ENCODE results near the gene SYNE2.
"Not testable (repeated sequence)": the region's sequence is repeated elsewhere in the genome, so short reads cannot be mapped to it uniquely, and the experiment has no call there.

Gene SYNE2

DNA sequence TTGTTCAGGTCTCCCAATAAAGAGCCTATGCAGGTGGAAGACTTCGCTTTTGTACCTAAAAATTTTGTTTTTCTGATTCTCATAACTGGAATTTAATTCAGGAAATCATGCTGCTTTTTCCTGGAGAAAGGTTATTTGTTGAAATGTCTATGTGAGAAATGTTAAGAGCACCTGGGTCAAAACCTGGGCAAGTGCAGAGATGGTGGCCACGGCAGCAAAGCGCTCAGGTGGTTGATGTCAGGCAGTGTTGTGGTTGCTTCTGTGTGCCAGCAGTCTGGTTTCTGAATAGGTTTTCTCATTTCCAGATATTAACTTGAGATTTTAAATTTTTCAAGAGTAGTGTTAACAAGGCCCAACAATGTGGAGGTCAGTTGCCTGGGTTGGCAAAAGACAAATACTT lies 345.2 kb downstream of the SYNE2 start:
- no peak for DNase-seq

DNA sequence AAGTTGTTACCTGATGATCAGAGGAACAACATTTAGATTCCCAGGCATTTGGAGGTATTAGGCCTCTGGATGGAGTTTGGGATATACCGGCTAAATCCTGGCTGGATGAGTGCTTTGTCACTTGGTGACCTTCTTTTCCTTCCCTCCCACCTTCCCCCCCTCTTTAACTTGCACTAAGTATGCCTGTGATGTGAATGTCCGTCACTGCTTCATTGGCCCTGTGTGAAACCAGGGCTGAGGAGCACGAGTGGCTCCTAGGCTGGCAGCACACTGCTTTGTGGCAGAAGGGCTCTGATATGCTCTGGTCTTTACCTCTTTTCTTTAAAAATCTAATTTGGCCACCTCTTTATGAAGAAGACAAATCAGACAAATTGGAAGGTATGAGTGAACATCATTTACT lies 345.7 kb downstream of the SYNE2 start:
- DNase-seq, result no peak

DNA sequence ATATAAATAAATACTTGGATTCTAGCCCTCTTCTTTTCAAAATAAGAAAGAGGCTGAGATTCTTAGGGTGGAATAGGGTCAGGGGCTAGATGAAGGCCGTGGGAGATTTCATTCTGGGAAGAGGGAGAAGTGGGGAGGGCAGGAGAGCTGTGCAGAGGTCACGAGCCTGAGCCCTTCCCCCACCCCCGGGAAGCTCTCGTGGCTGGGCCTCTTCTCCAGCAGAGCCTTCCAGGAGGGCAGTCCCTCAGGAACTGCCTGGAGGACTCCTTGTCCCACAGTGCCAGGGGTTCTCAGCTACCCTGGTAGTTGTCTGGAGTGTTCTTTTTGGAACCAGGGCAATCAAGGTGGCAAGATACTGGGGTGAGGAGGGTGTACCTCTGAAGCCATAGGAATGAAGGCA lies 347.4 kb downstream of the SYNE2 start:
- DNase-seq, result no peak

DNA sequence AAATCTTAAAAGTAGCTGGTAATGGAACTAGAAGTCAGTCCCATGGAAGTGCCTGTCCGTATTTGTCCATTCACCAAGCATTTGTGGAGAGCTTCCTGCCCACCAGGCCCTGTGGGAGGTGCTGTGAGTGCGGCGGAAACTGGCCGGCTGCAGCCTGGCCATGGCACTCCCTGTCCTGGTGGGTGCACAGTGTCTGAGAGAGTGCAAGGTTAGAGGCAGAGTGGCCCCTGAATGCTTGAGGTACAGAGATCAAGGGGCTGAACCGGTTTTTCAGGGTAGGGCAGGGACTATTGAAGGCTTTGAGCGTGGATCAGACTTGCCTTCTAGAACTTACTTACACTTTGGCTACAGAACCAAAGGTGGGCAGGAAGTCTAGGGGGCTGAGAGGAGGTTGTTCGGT lies 348.5 kb downstream of the SYNE2 start:
- no peak for DNase-seq

DNA sequence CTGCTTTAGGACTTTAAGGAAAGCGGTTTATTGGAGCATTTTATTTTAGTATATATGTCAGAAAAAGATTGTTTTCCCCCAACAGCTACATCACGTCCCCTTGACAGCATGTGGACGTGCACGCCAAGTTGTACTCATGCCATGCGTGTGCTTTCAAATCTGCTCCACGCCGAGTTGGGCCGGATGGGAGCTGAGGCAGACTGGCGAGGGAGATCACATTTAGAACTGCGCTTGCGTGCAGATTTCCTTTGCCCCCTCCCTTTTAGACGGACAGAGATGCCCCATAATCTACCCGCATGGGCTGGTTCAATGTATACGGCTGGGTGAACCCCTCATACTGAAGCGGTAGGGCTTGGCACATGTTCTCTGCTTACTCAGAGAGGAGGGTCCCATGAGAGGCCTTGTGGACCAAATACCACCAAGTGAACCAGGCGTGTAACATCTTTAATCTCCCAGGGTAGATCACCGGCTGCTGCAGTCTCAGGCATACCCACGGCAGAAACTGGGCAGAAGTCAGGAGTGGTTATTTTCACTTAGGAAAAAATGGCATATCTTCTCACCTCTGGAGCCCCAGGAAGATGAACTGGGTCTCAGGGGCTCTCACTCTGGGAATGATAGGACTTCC lies 349.2 kb downstream of the SYNE2 start:
- no peak for DNase-seq

DNA sequence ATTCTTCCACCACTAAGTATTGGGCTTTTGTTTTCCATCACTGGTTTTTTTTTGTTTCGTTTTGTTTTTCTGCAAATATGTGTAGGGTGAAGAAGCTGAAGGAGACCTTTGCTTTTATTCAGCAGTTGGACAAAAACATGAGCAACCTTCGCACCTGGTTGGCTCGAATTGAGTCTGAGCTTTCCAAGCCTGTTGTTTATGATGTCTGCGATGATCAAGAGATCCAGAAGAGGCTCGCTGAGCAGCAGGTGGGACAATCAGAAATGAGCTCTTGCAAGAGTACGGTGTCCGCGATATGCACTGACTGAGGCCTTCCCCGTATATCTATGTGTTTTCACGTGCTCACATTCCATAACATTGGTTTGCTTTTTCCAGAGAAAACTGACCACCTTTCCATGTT lies 349.9 kb downstream of the SYNE2 start:
- no peak for DNase-seq

DNA sequence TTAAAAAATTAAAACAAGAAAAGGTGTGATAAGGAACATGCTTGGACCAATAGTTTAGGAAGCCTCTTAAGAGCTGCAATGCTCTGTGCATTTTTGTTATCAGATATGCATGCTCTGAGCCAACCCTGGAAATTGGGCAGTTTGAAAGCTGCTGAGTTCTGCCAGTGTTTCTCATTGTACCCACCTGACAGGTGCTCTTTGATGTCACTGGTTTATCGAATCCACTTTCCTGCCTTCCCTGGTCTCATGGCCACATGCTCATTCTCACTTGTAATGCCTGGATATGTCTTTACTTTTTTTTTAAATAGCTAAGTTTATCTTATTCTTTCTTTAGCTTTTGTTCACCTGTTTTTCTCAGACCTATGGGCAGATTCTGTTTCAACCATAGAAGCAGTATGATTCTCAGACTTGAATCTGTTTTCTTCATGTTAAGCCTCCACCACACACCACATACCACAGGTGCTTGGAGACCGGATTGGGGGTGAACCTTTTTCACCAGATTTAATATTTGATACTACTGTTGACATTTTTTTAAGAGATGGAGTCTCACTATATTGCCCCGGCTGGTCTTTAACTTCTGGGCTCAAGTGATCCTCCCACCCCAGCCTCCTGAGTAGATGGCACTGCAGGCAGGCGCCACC lies 350.7 kb downstream of the SYNE2 start:
- DNase-seq, result no peak

DNA sequence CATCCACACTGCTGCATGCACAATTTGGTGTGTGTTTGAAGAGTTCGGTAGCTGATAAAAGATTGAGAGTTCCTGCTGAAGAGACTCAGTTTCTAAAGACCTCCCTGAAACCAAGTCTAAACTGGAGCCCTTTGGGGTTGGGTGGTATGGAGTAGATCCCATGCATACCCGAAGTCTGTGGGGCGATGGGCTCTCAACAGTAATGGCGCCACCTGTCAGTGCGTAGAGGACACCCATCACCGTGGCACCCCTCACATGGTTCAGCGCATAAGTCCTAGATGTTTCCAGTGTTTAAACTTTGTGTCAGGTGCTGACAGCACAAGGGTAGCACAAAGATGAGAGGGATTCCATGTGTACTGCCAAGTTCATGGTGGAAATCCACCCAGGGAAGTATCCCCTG lies 355.5 kb downstream of the SYNE2 start:
- no peak for DNase-seq

DNA sequence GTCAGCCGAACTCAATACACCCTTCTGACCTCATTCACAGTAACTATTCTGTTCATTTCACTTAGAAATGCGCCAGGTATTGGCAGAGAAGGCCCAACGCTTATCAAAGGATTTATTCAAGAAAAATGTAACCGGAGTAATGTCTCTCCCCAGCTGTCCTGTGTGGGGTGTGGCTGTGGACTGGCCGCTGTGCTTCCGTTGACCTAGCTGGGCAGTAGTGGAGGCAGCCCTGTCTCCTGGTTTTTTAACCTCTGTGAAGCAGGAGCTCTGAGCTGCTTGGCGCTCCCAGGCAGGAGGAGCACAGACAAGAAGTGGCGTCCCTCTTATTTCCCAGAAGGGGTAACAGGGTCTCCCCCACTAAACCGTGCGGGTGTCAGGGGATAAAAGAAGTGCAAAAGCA lies 356.2 kb downstream of the SYNE2 start:
- no peak for DNase-seq

DNA sequence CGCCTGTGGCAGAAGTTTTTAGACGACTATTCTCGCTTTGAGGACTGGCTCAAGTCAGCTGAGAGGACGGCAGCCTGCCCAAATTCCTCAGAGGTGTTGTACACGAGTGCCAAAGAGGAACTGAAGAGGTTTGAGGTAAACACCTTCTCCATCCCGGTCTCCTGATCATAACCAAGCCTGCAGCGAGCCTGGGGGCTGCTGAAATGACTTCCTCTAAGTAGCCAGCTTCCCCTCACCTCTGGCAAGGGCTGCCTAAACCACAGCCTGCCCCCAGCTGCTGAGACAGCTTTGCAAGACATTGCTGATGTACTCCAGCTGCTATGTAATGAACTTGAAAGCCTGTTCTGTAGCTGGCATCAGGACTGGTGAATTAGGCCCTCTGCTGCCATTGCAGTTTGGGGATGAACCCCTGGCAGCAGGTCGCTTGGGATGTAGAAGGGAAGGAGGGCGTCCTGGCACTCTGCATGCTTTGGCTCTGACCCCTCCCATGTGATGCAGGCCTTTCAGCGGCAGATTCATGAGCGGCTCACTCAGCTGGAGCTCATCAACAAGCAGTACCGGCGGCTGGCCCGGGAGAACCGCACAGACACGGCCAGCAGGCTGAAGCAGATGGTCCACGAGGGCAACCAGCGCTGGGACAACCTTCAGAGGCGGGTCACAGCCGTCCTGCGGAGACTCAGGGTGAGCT lies 356.8 kb downstream of the SYNE2 start:
- peak; percentile 58 for DNase-seq

DNA sequence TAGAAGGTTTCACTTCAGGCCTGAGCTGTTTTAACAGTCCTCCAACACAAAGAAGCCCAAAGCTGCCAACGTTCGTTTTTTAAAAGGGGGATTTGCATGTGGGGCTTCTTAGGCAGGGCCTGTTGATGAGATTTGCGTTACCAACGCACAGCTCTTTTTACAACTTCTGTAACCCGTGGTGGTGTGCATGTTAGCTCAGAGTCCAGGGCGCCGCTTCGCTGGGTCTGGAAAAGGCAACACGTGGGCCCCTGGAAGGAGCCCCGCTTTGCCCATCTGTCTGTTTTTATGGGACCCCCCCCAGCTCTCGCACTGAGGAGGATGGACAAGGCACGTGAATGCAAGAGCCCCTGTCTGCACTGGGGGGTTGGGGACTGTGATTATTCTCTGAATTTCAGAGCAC lies 357.4 kb downstream of the SYNE2 start:
- DNase-seq, result peak; percentile 56

DNA sequence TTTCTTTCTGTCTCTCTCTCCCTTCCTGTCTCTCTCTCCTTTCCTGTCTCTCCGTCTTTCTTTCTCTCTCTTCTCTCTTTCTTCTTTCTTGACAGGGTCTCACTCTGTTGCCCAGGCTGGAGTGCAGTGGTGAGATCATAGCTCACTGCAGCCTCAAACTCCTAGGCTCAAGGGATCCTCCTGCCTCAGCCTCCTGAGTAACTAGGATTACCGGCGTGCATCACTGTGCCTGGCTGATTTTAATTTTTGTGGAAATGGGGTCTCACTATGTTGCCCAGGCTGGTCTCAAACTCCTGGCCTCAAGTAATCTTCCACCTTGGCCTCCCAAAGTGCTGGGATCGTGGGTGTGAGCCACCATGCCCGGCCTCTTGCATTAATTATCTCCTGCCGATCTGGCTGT lies 358.1 kb downstream of the SYNE2 start:
- not testable (repeated sequence) for DNase-seq

DNA sequence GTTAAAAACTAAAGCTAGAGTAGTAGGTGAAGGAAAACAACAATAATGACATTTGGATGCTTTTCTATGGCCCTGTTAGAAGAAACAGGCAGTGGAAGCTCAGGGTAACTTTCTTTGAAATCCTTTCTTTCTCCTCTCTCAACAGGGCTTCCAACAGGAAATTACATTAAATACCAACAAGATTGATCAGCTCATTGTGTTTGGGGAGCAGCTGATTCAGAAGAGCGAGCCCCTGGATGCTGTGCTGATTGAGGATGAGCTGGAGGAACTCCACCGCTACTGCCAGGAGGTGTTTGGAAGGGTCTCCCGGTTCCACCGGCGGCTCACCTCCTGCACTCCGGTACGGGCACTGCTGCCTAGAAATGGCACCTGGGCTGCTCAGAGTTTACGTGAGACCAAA lies 359.9 kb downstream of the SYNE2 start:
- DNase-seq, result no peak

DNA sequence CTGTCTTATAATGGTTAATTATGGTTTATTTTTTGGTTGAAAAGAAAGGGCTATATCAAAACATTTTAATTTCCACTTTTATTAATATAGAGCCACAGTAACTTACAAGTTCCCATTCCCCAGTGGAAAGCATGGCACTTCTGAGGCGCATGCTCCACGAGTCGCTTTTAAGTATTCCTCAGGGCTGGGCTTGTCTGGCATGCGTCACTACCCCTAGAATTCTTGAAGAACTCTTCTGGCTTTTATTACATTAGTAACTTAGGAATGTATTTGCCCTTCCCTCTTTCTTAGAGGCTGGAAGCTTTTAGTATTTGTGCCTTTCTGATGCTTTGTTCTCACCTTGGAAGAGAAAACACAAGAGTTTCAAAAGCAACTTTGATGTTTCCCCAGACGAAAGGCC lies 360.3 kb downstream of the SYNE2 start:
- no peak for DNase-seq

DNA sequence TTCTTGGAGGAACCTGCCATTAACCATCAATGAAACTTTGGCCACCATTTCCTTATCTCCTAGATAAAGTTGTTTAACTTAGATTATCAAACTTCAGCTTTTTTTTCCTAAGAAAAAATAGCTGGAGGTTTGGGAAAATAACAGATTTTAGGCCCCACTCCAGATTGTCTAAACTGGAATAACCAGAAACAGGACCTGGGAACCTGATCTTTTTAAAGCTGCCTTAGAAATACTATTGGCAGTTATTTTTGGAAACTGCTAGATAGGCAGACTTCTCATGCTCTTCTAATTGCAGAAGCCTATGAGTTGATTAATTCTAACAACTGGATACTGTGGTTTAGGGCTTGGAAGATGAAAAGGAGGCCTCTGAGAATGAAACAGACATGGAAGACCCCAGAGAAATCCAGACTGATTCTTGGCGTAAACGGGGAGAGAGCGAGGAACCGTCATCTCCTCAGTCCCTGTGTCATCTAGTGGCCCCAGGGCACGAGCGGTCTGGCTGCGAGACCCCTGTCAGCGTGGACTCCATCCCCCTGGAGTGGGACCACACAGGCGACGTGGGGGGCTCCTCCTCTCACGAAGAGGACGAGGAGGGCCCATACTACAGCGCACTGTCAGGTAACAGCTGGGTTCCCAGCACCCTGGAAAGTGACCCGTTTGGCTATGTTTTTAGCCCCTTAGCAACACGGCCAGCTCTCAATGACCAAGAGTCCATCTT lies 361.2 kb downstream of the SYNE2 start:
- no peak for DNase-seq

DNA sequence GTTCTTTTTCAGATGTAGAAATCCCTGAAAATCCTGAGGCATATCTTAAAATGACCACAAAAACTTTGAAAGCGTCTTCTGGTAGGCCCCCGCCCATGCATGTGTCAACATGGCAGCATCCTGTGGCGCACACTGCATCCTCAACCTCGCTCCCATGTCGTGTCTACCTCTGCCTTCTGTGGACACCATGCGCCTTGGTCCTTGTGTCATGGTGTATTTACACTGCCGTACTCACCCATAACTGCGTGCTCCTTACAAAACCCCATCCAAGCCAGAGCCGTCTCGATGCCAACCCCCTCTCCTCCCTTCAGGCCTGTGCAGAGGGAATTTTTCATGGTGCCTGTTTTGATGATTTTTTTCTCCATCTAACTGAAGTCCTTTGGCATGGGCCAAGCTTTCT lies 362.5 kb downstream of the SYNE2 start:
- DNase-seq, result no peak

DNA sequence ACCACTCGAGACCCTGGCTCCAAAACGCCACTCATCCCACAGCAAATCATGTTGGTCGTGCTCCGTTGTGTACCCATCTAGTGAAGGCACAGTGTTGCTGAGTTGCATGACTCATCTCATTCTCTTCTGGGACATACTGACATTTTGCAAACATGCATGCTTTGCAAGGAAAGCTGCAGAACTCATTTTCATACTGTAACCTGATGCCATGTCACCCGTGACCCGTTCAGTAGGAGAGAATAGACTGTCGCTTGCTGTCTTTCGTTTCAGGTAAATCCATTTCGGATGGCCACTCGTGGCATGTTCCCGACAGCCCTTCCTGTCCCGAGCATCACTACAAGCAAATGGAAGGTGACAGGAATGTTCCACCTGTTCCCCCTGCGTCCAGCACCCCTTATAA lies 363.2 kb downstream of the SYNE2 start:
- DNase-seq, result no peak

DNA sequence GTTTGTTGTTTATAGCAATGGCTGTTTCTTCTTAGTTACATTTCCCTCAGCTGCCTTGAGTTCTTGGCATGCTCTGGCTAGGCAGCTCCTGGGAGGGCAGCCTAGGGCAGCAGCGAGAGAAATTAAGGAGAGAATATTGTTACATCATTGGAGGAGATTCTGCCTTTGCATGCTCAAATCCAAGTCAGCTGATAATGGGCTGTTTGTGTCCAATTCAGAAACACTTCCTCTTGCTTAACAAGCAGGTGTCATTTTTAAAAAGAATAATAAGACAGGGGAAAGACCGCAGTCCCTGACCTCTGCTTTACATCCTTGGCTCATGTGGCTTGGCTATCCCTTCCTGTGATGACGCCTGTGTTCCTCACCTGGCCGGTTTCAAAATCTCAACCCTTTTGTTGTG lies 364.5 kb downstream of the SYNE2 start:
- no peak for DNase-seq

DNA sequence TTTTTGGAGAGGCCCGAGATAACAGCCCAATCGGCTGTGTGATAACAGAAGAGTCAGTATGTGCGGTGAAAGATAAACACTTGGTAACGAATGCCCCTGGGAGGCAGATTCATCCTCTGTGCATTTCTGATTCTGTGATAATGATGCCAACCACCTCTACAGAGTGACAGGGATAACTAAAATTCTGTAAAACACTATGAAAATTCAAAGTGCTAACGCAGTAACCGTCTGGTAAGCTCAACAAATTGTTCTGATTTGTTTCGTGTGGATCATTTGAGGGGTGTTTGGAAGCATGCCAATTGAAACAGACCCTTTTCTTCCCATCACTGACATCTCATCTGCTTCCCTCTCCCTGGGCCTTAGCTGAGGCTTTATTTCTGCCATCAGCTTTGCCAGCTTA lies 365.0 kb downstream of the SYNE2 start:
- DNase-seq, result no peak

DNA sequence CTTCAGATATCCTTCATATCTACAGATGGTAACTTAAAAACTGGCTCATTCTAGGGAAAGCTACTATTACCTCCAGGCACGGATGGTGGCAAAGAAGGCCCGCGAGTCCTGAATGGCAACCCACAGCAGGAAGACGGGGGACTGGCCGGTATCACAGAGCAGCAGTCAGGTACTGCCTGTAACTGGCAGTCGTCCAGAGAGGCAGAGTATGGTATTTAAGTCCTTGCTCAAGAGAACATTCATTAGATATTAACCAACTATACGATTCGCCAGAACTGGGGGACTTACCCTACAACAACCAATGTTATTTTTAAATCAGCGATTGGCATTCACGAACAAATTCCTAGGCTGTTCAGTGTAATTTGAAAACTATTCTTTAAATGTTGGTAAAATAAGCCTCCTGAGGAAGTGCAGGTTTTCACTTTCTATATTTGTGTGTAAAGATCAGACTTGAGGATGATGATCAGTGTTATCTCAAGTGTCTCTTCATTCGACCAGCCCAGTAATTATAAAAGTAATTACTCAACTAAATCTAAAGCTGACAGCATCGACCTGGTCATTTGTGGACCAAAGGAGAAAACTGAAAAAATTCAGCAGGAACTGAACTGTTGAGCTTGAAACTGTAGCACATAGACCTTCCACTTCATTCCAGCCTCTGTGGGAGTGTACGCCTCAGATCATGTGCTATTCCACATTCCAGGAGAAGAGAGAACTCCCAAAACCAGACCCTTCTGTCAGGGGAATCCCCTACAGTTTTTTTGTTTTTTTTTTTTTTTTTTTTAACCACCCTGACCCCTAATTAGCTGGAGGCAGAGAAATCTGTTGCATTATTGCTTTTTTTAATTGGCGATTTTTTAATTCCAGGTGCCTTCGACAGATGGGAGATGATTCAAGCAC lies 365.8 kb downstream of the SYNE2 start:
- DNase-seq, result no peak

DNA sequence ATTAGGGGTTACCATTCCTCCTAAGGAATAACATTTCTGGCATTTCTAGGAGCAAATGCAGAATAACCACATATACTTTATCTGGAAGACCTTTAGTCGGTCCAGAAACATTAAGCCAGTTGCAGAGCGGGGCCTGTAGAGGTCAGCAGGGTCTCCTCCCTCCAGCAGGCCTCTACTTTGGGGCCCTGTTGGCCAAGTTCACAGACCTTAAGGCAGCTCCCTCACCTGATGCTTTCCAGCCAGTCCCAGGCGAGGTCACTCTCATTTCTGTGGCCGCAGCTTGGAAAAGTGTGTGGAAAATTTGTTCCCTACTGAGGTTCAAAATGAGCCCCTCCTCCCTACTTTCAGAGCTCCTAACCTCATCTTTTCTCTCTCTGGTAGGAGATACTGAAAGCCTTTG lies 367.3 kb downstream of the SYNE2 start:
- no peak for DNase-seq

DNA sequence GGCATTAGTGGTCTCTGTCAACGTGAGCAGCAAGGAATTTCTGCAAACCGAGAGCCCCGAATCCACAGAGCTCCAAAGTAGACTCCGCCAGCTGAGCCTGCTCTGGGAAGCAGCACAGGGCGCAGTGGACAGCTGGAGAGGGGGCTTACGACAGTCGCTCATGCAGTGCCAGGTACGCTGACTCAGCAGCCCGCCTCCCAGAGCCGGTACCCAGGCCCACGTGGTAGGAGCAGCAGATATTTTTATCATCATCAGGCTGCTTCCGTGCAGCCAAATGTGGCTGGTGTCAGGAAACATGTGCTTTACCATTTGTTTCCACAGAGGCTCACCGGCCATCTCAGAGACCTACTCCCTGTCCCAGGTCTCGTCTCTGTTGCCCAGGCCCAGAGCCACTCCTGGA lies 367.7 kb downstream of the SYNE2 start:
- no peak for DNase-seq
